ENCODE results near the gene NBPF12.
"Not testable (repeated sequence)": the region's sequence is repeated elsewhere in the genome, so short reads cannot be mapped to it uniquely, and the experiment has no call there.

The NBPF12 gene

GRCh38 chr1:146934390-146935223, 3.5 kb upstream of the NBPF12 start:
- H3K27ac ChIP-seq (ENCODE audit: low read depth, low read length); H3K9me3 ChIP-seq (ENCODE audit: insufficient read depth, low read depth, low read length); H3K36me3 ChIP-seq (ENCODE audit: insufficient read depth, low read length); H3K27me3 ChIP-seq (ENCODE audit: insufficient read depth, low read length); H3K4me3 ChIP-seq (ENCODE audit: low read length); H3K9ac ChIP-seq (ENCODE audit: low read depth, low read length); H3K4me1 ChIP-seq (ENCODE audit: insufficient read depth, low read length): not testable (repeated sequence)
- 90% methylated on average over 2 of the region's 8 CpGs for WGBS

GRCh38 chr1:146937462-146937861, 662 bp upstream of the NBPF12 start:
- H3K4me1 ChIP-seq (ENCODE audit: insufficient read depth, low read length); H3K9ac ChIP-seq (ENCODE audit: low read depth, low read length); H3K4me3 ChIP-seq (ENCODE audit: low read length); H3K27ac ChIP-seq (ENCODE audit: low read depth, low read length); H3K36me3 ChIP-seq (ENCODE audit: insufficient read depth, low read length); H3K27me3 ChIP-seq (ENCODE audit: insufficient read depth, low read length); H3K9me3 ChIP-seq (ENCODE audit: insufficient read depth, low read depth, low read length): not testable (repeated sequence)
- WGBS = 69% methylated on average over 2 of the region's 3 CpGs

GRCh38 chr1:146938927-146939786, 1.0 kb downstream of the NBPF12 start:
- H3K27me3 ChIP-seq (ENCODE audit: insufficient read depth, low read length); H3K9me3 ChIP-seq (ENCODE audit: insufficient read depth, low read depth, low read length); H3K4me1 ChIP-seq (ENCODE audit: insufficient read depth, low read length); H3K27ac ChIP-seq (ENCODE audit: low read depth, low read length); H3K36me3 ChIP-seq (ENCODE audit: insufficient read depth, low read length): not testable (repeated sequence)
- WGBS = 2% methylated on average over 50 of the region's 55 CpGs
- Histone ChIP-seq H3K9ac (ENCODE audit: low read depth, low read length) (0 out of 2 replicates have a peak overlapping the region, but pooled peaks have one; percentile 64), H3K4me3 (ENCODE audit: low read length) (peak overlapping the region; percentile 74)

GRCh38 chr1:146940293-146940692, 2.2 kb downstream of the NBPF12 start:
- H3K9ac ChIP-seq (ENCODE audit: low read depth, low read length); H3K4me3 ChIP-seq (ENCODE audit: low read length): not testable (repeated sequence)
- no CpG with 5 or more reads among the region's 7 CpGs for WGBS

GRCh38 chr1:146943342-146943886, 5.3 kb downstream of the NBPF12 start:
- H3K27me3 ChIP-seq (ENCODE audit: insufficient read depth, low read length); H3K4me3 ChIP-seq (ENCODE audit: low read length); H3K4me1 ChIP-seq (ENCODE audit: insufficient read depth, low read length); H3K27ac ChIP-seq (ENCODE audit: low read depth, low read length); H3K36me3 ChIP-seq (ENCODE audit: insufficient read depth, low read length); H3K9ac ChIP-seq (ENCODE audit: low read depth, low read length); H3K9me3 ChIP-seq (ENCODE audit: insufficient read depth, low read depth, low read length): not testable (repeated sequence)
- 73% methylated on average over 3 of the region's 6 CpGs for WGBS

More at GRCh38 chr1:146940293-146940692, 2.2 kb downstream of the NBPF12 start:
- H3K4me1 ChIP-seq (ENCODE audit: insufficient read depth, low read length); H3K9me3 ChIP-seq (ENCODE audit: insufficient read depth, low read depth, low read length); H3K27me3 ChIP-seq (ENCODE audit: insufficient read depth, low read length); H3K27ac ChIP-seq (ENCODE audit: low read depth, low read length); H3K36me3 ChIP-seq (ENCODE audit: insufficient read depth, low read length): not testable (repeated sequence)

GRCh38 chr1:146948127-146948526, 10.0 kb downstream of the NBPF12 start:
- H3K4me1 ChIP-seq (ENCODE audit: insufficient read depth, low read length); H3K36me3 ChIP-seq (ENCODE audit: insufficient read depth, low read length); H3K9ac ChIP-seq (ENCODE audit: low read depth, low read length); H3K4me3 ChIP-seq (ENCODE audit: low read length); H3K27me3 ChIP-seq (ENCODE audit: insufficient read depth, low read length); H3K27ac ChIP-seq (ENCODE audit: low read depth, low read length); H3K9me3 ChIP-seq (ENCODE audit: insufficient read depth, low read depth, low read length): not testable (repeated sequence)
- WGBS = 68% methylated on average over 2 of the region's 4 CpGs

GRCh38 chr1:146964340-146964739, 26.2 kb downstream of the NBPF12 start:
- 91% methylated on average over 2 of the region's 2 CpGs for WGBS

GRCh38 chr1:146966351-146966750, 28.2 kb downstream of the NBPF12 start:
- not testable (repeated sequence) for H3K9me3 ChIP-seq (ENCODE audit: insufficient read depth, low read depth, low read length); H3K27me3 ChIP-seq (ENCODE audit: insufficient read depth, low read length); H3K36me3 ChIP-seq (ENCODE audit: insufficient read depth, low read length); H3K9ac ChIP-seq (ENCODE audit: low read depth, low read length); H3K4me1 ChIP-seq (ENCODE audit: insufficient read depth, low read length); H3K4me3 ChIP-seq (ENCODE audit: low read length); H3K27ac ChIP-seq (ENCODE audit: low read depth, low read length)
- WGBS = 68% methylated on average over 5 of the region's 8 CpGs

More at GRCh38 chr1:146964340-146964739, 26.2 kb downstream of the NBPF12 start:
- not testable (repeated sequence) for H3K36me3 ChIP-seq (ENCODE audit: insufficient read depth, low read length); H3K4me1 ChIP-seq (ENCODE audit: insufficient read depth, low read length); H3K27ac ChIP-seq (ENCODE audit: low read depth, low read length); H3K9me3 ChIP-seq (ENCODE audit: insufficient read depth, low read depth, low read length); H3K9ac ChIP-seq (ENCODE audit: low read depth, low read length); H3K4me3 ChIP-seq (ENCODE audit: low read length); H3K27me3 ChIP-seq (ENCODE audit: insufficient read depth, low read length)

GRCh38 chr1:146970656-146971055, 32.5 kb downstream of the NBPF12 start:
- H3K9ac ChIP-seq (ENCODE audit: low read depth, low read length); H3K9me3 ChIP-seq (ENCODE audit: insufficient read depth, low read depth, low read length); H3K27me3 ChIP-seq (ENCODE audit: insufficient read depth, low read length); H3K27ac ChIP-seq (ENCODE audit: low read depth, low read length); H3K4me3 ChIP-seq (ENCODE audit: low read length); H3K36me3 ChIP-seq (ENCODE audit: insufficient read depth, low read length); H3K4me1 ChIP-seq (ENCODE audit: insufficient read depth, low read length): not testable (repeated sequence)
- 97% methylated on average over 2 of the region's 2 CpGs for WGBS

- H3K4me3 ChIP-seq (ENCODE audit: low read length); H3K36me3 ChIP-seq (ENCODE audit: insufficient read depth, low read length); H3K9ac ChIP-seq (ENCODE audit: low read depth, low read length); H3K9me3 ChIP-seq (ENCODE audit: insufficient read depth, low read depth, low read length); H3K27ac ChIP-seq (ENCODE audit: low read depth, low read length); H3K27me3 ChIP-seq (ENCODE audit: insufficient read depth, low read length); H3K4me1 ChIP-seq (ENCODE audit: insufficient read depth, low read length): not testable (repeated sequence)
- 86% methylated on average over 2 of the region's 5 CpGs for WGBS
Observed at GRCh38 chr1:146972681-146973080, 34.6 kb downstream of the NBPF12 start.

- H3K27me3 ChIP-seq (ENCODE audit: insufficient read depth, low read length); H3K9ac ChIP-seq (ENCODE audit: low read depth, low read length): not testable (repeated sequence)
- WGBS = 80% methylated on average over 4 of the region's 4 CpGs
Observed at GRCh38 chr1:146985855-146986254, 47.7 kb downstream of the NBPF12 start.

More at GRCh38 chr1:146985855-146986254, 47.7 kb downstream of the NBPF12 start:
- not testable (repeated sequence) for H3K4me3 ChIP-seq (ENCODE audit: low read length); H3K36me3 ChIP-seq (ENCODE audit: insufficient read depth, low read length); H3K27ac ChIP-seq (ENCODE audit: low read depth, low read length); H3K9me3 ChIP-seq (ENCODE audit: insufficient read depth, low read depth, low read length); H3K4me1 ChIP-seq (ENCODE audit: insufficient read depth, low read length)
